GM23338 (cell line): ENCODE data around the gene GJA10.

Experiments used
- CREB1 ChIP-seq: fragments of 250-450 bp; sonication (Bioruptor Pico); IDR thresholded peaks from 2 replicates; pipeline ENCODE4 v1.5.0; 2020; ENCODE audit warnings: low read depth, mild to moderate bottlenecking, moderate library complexity
- EZH2 ChIP-seq: fragments of 200-600 bp; sonication (generic); IDR thresholded peaks from one replicate; pipeline ENCODE4 v1.8.0; 2017; ENCODE audit warnings: antibody characterized with exemption, mild to moderate bottlenecking, low read depth; ENCODE audit not compliant: unreplicated experiment
- EZH2phosphoT487 ChIP-seq: fragments of 200-600 bp; sonication (generic); IDR thresholded peaks from one replicate; pipeline ENCODE4 v1.8.1; 2018; ENCODE audit warnings: antibody characterized with exemption; ENCODE audit not compliant: unreplicated experiment
- JUNB ChIP-seq: IDR thresholded peaks from one replicate; pipeline ENCODE4 v1.6.1; 2016; ENCODE audit warnings: antibody characterized with exemption; ENCODE audit not compliant: unreplicated experiment
- NANOG ChIP-seq: IDR thresholded peaks from 2 replicates; pipeline ENCODE4 v1.6.1; 2016; ENCODE audit warnings: antibody characterized with exemption, borderline replicate concordance
- POLR2AphosphoS5 ChIP-seq: IDR thresholded peaks from 2 replicates; pipeline ENCODE4 v1.6.1; 2016; ENCODE audit warnings: antibody characterized with exemption, low read depth
- STAT1 ChIP-seq: IDR thresholded peaks from one replicate; pipeline ENCODE4 v1.6.1; 2016; ENCODE audit warnings: antibody characterized with exemption; ENCODE audit not compliant: unreplicated experiment
- ZNF114 ChIP-seq: fragments of 250-450 bp; sonication (Bioruptor Pico); IDR thresholded peaks from 2 replicates; pipeline ENCODE4 v1.5.0; 2020; ENCODE audit warnings: mild to moderate bottlenecking, moderate library complexity
- ZNF331 ChIP-seq: fragments of 250-450 bp; sonication (Bioruptor Pico); IDR thresholded peaks from 2 replicates; pipeline ENCODE4 v1.5.0; 2020; ENCODE audit warnings: low read depth, mild to moderate bottlenecking, moderate library complexity
- TF ChIP-seq, protein P1 (sequence below): IDR thresholded peaks from 2 replicates; pipeline ENCODE4 v1.6.1; 2016; ENCODE audit warnings: antibody characterized with exemption
- TF ChIP-seq, protein P2 (sequence below), 2 experiments: fragments of 200-600 bp in 1 of 2; sonication (generic) in 1 of 2; conservative IDR thresholded peaks; 2 replicates each; pipeline versions ENCODE4 v1.5.1 to v1.6.1; 2016 to 2017; ENCODE audit warnings: antibody characterized with exemption in 2 of 2, low read depth in 2 of 2, mild to moderate bottlenecking in 2 of 2, moderate library complexity in 1 of 2
- TF ChIP-seq, protein P3 (sequence below): IDR thresholded peaks from one replicate; pipeline ENCODE4 v1.6.1; 2018; ENCODE audit warnings: antibody characterized with exemption; ENCODE audit not compliant: unreplicated experiment

- TF ChIP-seq, protein P1, sequence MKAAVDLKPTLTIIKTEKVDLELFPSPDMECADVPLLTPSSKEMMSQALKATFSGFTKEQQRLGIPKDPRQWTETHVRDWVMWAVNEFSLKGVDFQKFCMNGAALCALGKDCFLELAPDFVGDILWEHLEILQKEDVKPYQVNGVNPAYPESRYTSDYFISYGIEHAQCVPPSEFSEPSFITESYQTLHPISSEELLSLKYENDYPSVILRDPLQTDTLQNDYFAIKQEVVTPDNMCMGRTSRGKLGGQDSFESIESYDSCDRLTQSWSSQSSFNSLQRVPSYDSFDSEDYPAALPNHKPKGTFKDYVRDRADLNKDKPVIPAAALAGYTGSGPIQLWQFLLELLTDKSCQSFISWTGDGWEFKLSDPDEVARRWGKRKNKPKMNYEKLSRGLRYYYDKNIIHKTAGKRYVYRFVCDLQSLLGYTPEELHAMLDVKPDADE = no peak
- TF ChIP-seq POLR2AphosphoS5 = no peak
- TF ChIP-seq, protein P2, sequence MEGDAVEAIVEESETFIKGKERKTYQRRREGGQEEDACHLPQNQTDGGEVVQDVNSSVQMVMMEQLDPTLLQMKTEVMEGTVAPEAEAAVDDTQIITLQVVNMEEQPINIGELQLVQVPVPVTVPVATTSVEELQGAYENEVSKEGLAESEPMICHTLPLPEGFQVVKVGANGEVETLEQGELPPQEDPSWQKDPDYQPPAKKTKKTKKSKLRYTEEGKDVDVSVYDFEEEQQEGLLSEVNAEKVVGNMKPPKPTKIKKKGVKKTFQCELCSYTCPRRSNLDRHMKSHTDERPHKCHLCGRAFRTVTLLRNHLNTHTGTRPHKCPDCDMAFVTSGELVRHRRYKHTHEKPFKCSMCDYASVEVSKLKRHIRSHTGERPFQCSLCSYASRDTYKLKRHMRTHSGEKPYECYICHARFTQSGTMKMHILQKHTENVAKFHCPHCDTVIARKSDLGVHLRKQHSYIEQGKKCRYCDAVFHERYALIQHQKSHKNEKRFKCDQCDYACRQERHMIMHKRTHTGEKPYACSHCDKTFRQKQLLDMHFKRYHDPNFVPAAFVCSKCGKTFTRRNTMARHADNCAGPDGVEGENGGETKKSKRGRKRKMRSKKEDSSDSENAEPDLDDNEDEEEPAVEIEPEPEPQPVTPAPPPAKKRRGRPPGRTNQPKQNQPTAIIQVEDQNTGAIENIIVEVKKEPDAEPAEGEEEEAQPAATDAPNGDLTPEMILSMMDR (conservative IDR thresholded peaks at IDR 0.05; ENCODE audit: low read depth in 2 of 2) = no peak
- no peak for TF ChIP-seq EZH2
- TF ChIP-seq JUNB = no peak
- no peak for TF ChIP-seq EZH2phosphoT487
- no peak for TF ChIP-seq ZNF114 (CRISPR knock-in tag)
- no peak for TF ChIP-seq CREB1
- TF ChIP-seq, protein P3, sequence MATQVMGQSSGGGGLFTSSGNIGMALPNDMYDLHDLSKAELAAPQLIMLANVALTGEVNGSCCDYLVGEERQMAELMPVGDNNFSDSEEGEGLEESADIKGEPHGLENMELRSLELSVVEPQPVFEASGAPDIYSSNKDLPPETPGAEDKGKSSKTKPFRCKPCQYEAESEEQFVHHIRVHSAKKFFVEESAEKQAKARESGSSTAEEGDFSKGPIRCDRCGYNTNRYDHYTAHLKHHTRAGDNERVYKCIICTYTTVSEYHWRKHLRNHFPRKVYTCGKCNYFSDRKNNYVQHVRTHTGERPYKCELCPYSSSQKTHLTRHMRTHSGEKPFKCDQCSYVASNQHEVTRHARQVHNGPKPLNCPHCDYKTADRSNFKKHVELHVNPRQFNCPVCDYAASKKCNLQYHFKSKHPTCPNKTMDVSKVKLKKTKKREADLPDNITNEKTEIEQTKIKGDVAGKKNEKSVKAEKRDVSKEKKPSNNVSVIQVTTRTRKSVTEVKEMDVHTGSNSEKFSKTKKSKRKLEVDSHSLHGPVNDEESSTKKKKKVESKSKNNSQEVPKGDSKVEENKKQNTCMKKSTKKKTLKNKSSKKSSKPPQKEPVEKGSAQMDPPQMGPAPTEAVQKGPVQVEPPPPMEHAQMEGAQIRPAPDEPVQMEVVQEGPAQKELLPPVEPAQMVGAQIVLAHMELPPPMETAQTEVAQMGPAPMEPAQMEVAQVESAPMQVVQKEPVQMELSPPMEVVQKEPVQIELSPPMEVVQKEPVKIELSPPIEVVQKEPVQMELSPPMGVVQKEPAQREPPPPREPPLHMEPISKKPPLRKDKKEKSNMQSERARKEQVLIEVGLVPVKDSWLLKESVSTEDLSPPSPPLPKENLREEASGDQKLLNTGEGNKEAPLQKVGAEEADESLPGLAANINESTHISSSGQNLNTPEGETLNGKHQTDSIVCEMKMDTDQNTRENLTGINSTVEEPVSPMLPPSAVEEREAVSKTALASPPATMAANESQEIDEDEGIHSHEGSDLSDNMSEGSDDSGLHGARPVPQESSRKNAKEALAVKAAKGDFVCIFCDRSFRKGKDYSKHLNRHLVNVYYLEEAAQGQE = no peak
- TF ChIP-seq NANOG = no peak
- no peak for TF ChIP-seq STAT1
- no peak for TF ChIP-seq ZNF331 (CRISPR knock-in tag)
These were observed 46.9 kb downstream of the GJA10 start for GRCh38 chr6:89941031-89941762.
